NCI-H1048 (cell line): Measurements from ENCODE around the gene PARPBP.
"Not testable (repeated sequence)": the region's sequence is repeated elsewhere in the genome, so short reads cannot be mapped to it uniquely, and the experiment has no call there.

ENCODE experiments used
- DNase-seq: peaks from one replicate; lab custom pipeline; 2025; lab: John Stamatoyannopoulos, UW

Gene PARPBP

DNA sequence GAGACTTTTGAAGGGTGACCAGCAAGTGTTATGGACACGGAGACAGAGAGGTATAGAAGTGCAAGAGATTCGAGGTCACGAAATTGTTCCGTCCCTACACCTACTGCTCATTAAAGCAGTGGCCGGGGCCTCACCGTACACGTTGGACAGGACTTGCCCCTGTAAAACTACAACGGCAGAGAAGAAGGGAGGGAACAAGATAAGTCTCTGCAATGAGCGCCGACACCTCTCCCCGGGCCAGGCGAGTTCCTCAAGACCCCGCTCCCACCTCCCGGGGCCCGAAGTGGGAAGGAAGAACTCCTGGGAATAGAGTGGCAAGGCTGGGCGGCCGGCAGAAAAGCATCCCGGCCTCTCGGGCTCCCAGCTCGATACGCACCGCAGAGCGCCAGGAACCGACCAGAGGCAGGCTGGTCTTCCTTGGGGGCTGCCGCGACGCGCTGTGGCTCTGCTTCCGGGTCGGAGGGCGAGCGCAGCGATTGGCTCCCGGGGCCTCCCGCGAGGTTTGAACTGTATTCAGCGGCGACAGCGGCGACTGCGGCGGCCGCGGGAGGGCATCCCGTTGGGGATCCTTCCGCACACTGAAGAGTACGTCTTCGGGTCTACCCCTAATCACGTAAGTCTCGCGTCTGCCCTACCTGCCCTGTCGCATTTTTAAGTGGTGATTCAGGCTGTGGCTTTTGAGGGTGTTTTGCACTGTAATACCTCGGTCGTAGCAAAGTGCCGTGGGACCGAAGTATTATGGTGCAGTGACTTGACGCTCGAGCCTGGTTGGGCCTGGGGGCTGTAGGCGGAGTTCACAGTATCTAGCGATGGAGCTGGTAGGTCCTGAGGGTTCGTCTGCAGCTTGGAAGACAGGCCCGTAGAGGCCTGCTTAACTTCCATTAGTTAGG, at the start of gene PARPBP, which contains the start of gene NUP37:
TSS of gene PARPBP (plus strand) at position 510 of the 890 bp plus-strand sequence. CDS start 3,706 bp downstream, outside the sequence.
TSS of gene NUP37 (minus strand) at position 441 of the 890 bp plus-strand sequence. CDS start 1,596 bp downstream, outside the sequence.
- peak; percentile 66 for DNase-seq

DNA sequence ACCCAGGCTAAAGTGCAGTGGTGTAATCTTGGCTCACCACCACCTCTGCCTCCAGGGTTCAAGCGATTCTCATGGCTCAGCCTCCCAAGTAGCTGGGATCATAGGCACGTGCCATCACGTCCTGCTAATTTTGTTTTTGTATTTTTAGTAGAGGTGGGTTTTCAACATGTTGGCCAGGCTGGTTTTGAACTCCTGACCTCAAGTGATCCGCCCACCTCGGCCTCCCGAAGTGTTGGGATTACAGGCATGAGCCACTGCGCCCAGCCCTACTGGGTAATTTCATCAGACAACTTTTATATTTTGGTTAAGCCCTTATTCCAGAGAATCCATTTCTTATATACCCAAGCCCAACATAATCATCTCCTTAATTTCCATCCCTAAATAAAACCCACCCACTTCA, 47.9 kb upstream of the PARPBP start:
- not testable (repeated sequence) for DNase-seq

GRCh38 chr12:102080842-102081241, 39.1 kb upstream of the PARPBP start:
- DNase-seq: no peak

DNA sequence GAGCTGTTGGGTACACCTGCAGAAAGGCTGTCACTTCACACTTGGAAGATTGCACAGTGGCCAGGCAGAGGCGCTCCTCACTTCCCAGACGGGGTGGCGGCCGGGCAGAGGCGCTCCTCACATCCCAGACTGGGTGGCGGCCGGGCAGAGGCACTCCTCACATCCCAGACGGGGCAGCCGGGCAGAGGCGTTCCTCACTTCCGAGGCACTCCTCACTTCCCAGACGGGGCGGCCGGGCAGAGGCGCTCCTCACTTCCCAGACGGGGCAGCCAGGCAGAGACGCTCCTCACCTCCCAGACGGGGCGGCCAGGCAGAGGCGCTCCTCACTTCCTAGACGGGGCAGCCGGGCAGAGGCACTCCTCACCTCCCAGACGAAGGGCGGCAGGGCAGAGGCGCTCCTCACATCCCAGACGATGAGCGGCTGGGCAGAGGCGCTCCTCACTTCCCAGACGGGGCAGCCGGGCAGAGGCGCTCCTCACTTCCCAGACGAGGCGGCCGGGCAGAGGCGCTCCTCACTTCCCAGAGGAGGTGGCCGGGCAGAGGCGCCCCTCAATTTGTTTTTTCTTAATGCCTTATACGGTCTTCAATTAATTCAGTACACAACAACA, 30.7 kb upstream of the PARPBP start:
- not testable (repeated sequence) for DNase-seq

GRCh38 chr12:102093319-102093718, 26.7 kb upstream of the PARPBP start:
- DNase-seq: no peak

DNA sequence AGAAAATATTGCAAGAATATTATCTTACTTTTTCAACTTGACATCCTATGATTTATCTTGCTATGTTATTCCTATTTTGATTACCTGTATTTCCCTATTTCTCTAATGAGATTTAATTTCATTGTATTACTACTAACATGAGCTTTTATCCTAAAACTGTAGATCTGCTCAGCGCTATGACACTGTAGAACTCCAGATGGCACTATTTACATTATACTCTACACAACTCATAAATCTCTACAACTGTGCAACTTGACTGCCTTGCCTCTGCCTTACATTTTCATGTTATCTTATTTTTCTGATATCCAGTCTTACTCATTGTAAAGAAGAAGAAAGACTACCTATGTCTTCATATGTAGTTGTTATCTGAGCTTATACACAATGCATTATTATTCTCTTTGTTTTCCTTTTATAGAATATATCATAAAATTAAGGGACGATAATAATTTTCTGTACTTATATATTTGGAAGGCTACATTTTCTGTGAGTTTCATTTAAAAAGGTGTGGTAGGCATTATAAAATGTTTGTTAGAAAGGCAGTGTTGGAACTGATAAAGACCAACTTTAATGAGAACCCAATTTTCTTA, 24.2 kb upstream of the PARPBP start:
- no peak for DNase-seq

GRCh38 chr12:102096855-102097254, 23.1 kb upstream of the PARPBP start:
- no peak for DNase-seq

GRCh38 chr12:102106905-102107304, 13.1 kb upstream of the PARPBP start:
- no peak for DNase-seq

- no peak for DNase-seq
These were observed 12.0 kb upstream of the PARPBP start for GRCh38 chr12:102107970-102108369.

- no peak for DNase-seq
These were observed 9.2 kb upstream of the PARPBP start for GRCh38 chr12:102110782-102111181.

GRCh38 chr12:102114212-102114611, 5.8 kb upstream of the PARPBP start:
- DNase-seq: no peak

- no peak for DNase-seq
These were observed 3.6 kb upstream of the PARPBP start for GRCh38 chr12:102116392-102116791.

- no peak for DNase-seq
These were observed 1.1 kb upstream of the PARPBP start for GRCh38 chr12:102118874-102119273.

GRCh38 chr12:102120564-102120873, 536 bp downstream of the PARPBP start:
- DNase-seq: no peak

DNA sequence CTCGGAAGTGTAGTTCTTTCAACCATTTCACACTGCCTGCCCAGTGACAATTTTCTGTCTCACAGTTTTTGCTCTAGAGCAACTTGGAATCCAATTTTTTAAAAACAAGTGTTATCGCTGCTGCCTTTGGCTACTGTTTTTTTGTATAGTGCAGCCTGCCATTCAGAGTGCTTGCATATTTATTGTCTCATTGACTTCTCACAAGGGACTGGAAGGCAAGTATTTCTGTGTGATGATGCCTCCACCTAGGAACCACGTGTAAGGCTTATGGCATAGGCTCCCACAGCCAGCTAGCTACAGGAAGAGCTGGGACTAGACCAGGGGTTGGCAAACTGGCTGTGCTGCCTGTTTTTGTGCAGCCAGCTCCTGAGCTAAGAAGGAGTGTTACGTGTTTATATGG, 903 bp downstream of the PARPBP start:
- no peak for DNase-seq

- DNase-seq: not testable (repeated sequence)
These were observed 1.3 kb downstream of the PARPBP start for GRCh38 chr12:102121328-102121727.

- not testable (repeated sequence) for DNase-seq
These were observed 10.7 kb downstream of the PARPBP start for GRCh38 chr12:102130720-102131119.

DNA sequence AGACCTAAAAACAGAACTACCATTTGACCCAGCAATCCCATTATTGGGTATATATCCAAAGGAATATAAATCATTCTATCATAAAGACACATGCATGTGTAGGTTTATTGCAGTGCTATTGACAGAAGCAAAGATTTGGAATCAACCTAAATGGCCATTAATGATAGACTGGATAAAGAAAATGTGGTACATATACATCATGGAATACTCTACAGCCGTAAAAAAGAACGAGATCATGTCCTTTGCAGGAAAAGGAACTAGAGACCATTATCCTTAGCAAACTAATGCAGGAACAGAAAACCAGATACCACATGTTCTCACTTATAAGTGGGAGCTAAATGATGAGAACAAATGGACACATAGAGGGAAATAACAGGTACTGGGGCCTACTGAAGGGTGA, 11.5 kb downstream of the PARPBP start:
- not testable (repeated sequence) for DNase-seq

- not testable (repeated sequence) for DNase-seq
These were observed 17.6 kb downstream of the PARPBP start for GRCh38 chr12:102137619-102138018.

- DNase-seq: not testable (repeated sequence)
These were observed 22.9 kb downstream of the PARPBP start for GRCh38 chr12:102142866-102143373.

DNA sequence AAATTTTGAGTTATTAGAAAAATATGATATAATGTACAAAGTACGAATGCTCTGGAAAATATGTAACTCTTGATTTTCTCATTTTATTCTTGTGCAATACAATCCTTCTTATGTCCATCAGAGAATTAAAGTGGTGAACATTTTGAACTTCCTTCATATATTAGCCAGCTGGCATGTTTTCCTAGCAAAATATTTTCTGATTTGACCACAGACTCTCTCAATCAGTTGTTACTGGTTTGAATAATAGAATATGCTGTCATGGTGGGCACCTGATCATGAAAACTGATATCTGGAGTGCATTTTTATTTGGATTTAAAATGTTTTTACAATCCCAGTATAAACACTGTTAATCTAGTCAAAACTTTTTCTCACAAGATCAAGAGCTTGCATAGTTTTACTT, 24.2 kb downstream of the PARPBP start:
- DNase-seq: no peak

DNA sequence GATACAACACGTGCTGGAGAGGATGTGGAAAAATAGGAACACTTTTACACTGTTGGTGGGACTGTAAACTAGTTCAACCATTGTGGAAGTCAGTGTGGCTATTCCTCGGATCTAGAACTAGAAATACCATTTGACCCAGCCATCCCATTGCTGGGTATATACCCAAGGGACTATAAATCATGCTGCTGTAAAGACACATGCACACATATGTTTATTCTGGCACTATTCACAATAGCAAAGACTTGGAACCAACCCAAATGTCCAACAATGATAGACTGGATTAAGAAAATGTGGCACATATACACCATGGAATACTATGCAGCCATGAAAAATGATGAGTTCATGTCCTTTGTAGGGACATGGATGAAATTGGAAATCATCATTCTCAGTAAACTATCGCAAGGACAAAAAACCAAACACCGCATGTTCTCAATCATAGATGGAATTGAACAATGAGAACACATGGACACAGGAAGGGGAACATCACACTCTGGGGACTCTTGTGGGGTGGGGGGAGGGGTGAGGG, 27.1 kb downstream of the PARPBP start:
- DNase-seq: not testable (repeated sequence)
